HG02571 (cell line): ENCODE results near the gene ASZ1.

Source experiments
- ATAC-seq: cut with Tn5 transposase; IDR thresholded peaks from one replicate; pipeline ENCODE4 v1.9.1; 2021; ENCODE audit warnings: mild to moderate bottlenecking, moderate library complexity; ENCODE audit not compliant: unreplicated experiment

The ASZ1 gene

DNA sequence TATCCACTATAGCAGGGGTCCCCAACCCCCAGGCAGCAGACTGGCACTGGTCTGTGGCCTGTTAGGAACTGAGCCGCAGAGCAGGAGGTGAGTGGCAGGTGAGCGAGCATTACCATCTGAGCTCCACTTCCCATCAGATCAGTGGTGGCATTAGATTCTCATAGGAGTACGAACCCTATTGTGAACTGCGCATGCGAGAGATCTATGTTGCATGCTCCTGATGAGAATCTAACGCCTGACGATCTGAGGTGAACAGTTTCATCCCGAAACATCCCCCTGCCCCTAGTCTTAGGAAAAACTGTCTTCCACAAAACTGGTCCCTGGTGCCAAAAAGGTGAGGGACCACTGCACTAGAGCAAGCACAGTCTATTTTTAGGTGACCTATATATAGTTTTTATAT is 23.6 kb downstream of the ASZ1 start:
- ATAC-seq, result no peak

DNA sequence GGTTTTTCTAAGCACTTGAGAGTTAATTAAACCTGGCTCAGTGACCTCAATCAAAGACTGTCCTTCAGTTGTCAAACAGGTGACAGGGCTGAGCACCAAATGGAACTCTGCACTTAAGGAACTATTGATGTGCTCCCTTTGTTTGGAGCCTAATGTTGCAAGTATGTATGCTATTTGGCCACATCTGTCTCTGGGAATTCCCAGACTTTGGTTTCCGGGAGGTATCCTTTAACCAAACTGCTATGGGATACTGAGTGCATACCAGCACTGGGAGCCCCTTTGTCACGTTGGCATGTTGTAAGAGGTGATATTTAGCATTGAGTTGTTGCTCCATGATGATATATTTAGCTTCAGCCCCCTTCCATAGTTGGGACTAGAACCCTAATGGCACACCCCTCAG is 25.2 kb downstream of the ASZ1 start:
- no peak for ATAC-seq

DNA sequence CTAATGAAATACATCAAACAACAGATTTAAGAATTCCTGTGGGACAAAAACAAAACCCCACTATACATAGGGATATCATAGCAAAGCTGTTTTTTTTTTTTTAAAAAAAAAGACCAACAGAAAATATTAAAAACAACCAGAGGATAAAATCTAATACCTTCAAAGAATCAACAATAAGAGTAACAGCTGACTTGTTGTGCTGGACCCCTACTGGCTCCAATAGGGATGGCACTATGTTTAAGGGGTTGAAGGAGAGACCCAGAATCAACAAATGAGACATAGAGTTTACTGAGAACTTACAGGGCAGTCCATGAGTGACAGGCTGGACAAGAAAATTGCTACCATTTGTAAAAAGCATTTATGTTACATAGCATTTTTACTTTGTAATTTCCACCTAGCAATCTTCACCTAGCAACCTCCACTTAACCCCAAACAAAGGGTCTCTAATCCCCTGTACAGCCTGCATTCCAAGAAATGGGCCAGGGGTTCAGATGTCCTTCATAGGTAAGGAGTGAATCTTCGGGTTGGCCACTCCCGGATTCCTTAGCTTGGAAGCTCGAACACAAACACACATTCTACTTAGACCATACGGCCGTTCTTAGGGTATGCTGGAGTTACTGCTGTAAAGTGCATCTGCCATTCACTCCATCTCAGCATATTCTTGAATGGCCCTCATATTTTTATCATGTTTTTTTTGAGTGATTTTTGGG is 25.8 kb downstream of the ASZ1 start:
- no peak for ATAC-seq

DNA sequence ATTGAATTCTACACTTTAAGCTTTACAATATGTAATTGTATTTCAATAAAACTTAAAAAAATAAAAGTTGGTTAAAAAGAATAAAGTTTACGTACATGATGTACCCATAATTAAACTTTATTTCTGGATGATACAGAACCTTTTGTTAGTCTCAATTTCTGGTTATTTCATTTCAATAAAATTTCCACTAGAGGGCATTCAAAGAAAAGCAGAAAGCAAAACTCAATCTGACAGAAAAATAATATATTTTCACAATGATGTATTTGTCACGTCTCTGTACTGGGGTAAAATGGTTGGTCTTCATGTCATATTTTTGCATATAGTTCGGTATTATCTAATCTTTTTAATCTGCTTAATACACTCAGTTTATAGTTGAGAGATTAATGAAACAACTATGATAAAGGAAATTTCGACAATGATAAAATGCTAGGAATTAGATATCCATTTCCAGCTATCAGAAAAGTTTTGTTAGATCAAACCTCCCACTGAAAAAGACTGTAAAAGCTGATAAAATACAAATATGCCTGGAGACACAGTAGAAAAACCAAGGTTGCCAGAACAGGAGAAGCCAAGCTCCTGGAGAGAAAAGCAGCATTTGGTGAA is 27.4 kb downstream of the ASZ1 start:
- ATAC-seq, result no peak

DNA sequence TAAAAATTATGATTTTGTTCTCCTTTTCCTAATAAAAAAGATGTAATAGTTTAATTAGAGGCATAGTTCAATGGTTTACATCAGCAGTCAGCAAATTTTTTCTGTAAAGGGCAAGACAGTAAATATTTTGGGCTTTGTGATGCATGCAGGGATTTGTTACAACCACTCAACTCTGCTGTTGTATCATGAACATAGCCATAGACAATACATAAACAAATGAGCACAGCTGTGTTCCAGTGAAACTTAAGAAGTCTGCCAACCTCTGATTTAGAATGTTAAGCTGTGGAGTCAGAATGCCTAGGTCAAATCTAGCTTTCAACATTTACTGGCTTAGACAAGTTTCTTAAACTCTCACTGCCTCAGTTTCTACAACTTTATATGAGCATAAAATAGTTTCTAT is 31.6 kb downstream of the ASZ1 start:
- no peak for ATAC-seq

DNA sequence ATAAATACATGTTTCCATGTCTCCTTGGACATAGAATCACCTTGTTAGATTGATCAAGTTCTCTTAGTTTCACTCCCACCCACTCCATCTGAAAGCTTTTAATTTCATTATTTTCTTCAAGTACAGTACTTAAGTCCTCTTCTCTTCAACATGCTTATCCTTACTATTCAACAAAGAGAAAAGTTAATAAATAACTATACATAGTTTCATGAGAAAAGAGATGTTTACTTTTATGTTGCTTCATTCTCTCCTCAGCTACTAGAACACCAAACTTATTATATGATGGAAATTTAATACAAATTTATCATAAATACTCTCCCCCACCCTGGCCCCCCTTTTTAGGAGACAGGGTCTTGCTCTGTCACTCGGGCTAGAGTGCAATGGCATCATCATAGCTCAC is 33.5 kb downstream of the ASZ1 start:
- no peak for ATAC-seq

DNA sequence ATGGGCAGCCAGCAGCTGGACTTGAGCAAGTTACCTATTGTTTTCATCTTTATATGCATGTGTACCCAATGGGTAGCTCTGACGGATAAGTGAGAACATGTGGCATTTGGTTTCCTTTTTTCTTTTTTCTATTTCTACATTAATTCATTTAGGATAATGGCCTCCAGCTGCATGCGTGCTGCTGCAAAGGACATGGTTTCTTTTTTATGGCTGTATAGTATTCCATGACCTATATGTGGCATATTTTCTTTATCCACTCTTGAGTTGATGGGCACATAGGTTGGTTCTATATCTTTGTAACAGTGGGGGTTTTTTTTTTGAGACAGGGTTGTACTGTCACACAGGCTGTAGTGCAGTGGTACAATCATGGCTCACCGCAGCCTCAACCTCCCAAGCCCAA is 37.4 kb downstream of the ASZ1 start:
- no peak for ATAC-seq

DNA sequence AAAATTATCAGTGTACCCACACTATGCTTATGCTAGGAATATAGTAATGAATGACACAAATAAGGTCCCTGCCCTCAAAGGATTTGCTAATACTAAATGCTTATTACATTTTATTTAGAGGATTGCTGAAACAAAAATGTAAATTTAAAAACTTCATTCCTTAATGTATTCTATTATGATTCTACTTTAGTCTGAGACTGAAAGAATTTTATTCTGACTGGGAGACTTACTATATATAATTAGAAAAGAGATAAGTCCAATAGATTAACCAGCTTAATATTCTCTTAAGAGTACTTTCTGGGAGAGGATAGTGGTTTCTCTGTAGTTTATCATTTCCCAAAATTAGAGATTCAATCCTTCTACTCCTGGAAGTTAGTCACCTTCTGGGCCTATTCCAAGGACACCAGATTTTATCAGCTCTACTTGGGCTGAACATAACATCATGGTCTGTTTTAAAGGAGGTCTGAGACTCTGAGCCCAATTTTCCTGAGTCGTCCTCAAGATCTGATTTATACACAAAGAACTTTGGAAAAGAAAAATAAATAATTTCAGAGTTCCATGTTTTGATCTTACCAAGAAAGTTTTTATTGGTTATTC is 41.1 kb downstream of the ASZ1 start:
- no peak for ATAC-seq

DNA sequence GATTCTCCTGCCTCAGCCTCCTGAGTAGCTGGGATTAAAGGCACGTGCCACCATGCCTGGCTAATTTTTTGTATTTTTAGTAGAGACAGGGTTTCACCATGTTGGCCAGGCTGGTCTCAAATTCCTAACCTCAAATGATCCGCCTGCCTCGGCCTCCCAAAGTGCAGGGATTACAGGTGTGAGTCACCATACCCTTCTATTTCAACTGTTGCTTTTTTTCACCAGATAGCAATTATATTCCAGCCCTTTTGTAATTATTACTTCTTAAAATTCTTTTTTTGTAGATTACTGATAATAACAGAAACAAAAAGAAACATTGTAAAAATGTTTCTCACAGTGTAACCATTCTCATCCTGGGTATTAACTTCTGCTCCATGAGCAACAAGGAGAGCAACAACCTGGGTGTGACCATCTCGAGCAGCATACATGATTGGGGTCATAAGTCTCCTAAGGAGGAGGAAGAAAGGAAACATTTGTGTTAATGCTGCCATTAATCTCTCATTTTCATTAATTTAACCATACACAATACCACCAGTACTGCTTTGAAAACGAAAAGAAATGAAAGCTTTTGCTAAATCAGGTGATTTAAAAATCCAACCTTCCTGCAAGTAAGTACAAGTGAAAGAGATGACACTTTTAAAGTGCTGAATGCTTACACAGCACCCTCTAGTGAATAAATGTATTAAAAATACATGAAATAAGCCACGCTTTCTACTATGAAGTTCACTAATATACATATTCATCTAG is 41.8 kb downstream of the ASZ1 start:
- ATAC-seq, result no peak

DNA sequence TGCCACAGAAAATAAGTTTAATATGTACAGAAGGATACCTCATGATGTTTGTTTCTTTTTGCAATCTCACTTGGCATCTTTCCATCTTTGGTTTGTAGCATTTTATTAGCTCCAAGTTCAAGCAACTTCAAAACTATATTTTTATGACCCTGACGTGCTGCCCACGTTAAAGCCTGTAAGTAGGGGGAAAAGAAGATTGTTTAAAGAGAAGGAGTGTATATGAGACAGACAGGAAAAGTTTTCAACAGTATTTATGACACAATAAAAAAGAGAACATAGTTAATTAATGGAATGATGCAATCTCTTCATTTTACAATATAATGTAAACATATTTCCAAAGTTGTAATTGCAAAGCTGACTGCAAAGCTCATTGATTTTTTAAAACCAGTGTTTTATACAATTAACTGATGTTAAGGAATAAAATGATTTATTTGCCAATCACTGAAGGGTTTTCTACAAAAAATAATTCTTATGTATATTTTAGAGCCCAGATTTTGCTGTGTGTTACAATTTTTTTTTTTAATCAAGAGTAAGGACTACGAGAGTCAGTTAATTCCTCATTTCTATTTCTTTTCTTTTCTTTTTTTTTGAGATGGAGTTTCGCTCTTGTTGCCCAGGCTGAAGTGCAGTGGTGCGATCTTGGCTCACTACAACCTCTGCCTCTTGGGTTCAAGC is 42.5 kb downstream of the ASZ1 start:
- no peak for ATAC-seq

DNA sequence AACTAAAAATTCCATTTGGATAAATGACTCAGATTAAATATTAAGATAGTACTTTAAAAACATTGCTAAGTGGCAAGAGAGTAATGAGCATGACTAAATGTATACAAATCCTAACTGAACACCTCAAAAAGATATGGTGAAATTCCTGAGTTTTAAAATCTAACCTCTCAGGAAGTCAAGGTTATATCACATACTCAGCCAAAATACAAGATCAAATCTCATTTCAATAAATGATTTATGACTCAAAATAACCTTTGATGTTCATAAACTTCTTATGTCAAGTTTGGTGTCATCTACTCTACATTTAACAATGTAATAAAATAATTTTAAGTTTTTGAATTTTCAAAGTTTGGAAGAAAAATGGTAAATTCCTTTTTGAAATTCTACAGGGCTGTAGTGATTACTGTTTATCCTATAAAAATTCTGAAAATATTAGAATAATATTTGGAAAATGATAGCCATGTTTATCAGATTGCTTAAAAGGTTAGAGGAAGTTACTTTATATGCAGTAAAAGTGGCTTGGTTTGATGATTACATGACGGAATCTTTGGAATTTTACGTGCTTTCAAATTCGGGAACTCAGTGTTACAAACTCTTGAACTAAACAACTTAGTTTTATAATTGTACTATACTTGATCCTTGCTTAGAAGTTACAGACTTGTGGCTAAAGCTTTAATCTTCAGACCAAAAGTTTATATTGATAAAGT is 43.7 kb downstream of the ASZ1 start:
- ATAC-seq, result no peak

DNA sequence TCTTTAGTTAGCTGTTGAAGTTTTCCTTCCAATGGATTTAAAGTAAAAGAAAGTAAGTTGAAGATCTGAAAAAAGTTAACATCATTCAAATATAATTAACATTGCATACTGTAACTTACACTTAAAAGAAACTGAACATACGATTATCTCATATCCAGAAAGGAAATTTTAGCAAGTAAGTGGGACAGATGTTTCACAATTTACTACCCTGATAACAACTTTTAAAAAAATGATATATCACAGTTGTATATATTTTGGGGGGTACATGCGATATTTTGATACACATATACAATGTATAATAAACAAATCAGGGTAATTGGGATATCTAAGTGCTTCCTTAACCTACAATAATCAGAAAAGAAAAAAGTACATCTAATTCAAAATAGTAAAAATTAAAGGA is 44.2 kb downstream of the ASZ1 start:
- ATAC-seq, result no peak

DNA sequence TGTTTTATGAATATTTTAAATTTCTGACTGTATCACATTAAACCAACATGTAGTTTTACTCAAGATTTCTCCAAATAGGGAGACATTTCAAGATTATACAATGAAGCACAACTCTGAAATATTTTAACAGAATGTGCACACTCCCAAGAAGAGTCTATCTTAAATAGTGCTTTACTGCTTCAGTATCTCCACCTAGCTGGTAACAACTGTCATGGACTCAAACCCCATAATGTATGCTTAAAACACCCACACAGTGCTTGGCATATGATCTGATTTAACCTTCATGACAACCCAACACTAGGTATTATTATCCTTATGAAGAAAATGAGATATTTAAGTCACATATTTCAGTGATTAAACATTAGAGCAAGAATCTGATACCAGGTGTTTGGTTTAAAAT is 45.9 kb downstream of the ASZ1 start:
- no peak for ATAC-seq

DNA sequence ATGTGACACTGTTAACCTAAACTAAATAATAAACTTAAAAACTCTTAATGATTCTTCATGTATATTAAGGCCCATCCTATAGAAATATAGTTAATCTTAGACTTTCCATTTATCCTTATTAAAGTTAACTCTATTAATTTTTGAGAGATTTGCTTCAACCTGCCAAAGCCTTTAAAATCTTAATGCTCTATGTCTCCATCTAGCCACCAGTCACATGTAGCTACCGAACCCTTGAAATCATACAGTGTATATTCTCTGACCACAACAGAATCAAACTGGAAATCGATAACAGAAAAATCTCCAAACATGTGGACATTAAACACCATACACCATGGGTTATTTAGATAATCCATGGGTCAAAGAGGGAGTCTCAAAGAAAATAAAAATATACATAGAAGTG is 51.9 kb downstream of the ASZ1 start:
- ATAC-seq, result no peak

DNA sequence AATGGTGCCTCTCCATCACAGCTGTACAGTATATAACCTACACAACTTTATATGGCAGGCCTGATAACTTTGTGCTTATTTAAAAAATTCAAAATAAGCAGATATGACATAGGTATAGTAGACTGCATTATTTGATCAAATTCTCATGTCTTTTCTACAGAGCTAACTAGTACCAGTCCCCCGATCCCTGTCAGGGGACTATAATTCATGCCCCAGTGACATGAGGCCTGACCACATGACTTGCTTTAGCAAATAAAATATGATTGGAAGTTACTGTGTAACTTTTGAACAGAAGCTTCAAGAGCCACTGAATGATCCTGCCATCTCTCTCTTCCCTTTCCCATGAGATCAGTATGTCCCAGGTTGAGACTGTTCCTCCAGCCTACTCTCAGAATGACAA is 55.2 kb downstream of the ASZ1 start:
- no peak for ATAC-seq

DNA sequence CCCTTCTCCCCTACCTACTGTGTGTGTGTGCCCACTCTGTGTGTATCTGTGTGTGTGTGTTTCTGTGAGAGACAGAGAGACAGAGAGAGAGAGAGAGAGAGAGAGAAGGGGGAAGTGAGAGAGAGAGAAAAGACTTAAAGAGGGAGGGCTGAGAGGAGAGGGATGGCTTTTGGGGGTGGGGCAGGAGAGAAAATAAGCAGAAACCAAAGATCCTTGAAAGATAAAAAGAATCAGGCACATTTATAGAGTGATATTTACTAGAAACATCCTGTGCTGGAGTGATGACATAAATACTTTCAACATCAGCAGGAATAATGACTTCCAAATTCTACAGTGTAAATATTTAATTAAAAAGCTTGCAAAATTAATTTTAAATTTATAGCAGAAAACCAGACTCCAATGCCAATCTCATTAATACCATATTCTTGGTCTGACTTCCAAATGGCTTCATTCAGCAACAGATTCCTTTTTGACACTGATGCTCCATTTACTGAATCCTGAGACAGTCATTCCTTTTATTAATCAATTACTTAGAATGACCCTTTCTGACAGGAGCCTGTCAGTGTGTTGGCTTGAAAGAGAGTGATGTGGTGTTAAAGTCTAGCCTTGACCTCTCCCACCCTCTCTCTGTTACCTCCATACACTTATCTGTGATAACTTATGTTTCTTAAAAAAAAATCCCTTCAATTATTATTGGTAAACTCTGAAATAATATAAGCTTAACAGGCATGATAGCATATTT is 62.8 kb downstream of the ASZ1 start:
- ATAC-seq, result no peak

DNA sequence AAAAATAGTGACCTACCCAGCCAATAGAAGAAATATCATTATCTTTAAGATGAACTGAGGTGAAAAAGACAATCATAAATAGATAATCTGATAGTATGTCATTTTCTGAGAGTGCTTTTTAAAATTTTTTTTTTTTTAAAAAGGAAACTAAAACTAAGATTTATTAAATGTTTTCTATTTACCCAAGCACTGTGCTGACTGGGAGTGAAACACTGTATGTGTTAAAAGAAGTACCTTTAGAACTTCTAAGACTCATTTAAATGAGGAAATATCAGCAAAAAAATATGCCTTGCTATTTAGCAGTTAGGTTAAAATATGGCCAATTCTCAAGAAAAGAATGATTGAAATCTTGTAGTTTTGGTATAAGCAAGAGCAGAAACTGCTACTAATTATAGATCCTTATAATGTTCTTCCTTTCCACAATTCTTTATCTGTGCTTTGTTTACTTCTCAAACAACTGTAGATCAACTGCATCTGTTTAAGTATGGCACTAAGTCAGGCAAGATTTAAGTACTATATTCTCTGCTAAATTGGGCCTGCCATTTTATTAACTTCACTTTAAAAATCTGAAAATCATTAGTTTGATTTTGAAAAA is 64.9 kb downstream of the ASZ1 start:
- peak; percentile 73 for ATAC-seq

DNA sequence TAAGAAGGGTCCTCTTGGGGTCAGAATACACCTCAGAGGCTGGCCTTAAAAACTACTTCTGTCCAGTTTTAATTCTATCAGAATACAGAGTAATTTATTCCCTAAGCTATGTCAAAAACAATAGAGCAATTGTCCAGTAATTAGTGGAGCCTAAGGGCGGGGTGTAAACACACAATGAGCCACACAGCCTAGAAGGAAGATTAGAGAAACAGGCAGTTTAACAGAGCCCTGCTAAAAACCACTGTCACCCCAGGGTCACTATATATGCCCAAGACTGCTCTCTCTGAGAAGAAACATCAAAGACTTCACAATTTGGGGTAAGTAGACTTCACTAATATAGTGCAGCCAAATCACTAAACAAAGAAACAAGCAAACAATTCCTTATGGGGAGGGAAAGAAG is 77.3 kb downstream of the ASZ1 start:
- no peak for ATAC-seq

DNA sequence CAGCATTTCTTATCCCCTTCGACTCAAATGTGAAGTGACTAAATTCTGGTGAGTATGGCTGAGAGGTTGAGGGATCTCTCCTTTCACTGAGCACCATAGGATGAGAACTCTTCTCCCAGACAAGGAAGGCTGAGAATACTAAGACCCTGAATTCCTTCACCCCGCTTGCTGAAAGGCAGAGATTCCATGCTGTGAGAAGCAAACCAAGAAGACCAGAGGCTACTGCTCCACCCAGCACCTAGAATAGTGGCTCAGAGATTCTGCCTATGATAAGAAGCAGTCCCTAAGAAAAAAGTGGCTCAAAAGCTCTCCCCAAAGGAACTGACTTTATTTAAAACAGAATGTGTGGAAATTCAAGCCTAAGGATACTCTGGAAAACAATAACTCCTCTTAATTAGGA is 77.7 kb downstream of the ASZ1 start:
- ATAC-seq, result no peak
